OCI-LY1 (cell line): Measurements from ENCODE around the gene CD109.
A peak's percentile ranks its signal among the peaks of the same experiment; 100 is the strongest.

ENCODE experiments used
- H2AFZ ChIP-seq: fragments of 200-600 bp; sonication (generic), shearing (Covaris generic); 2 replicates; pipeline ENCODE4 v1.6.0; 2014; ENCODE audit warnings: antibody characterized with exemption, mild to moderate bottlenecking, low read length
- H3F3A ChIP-seq: fragments of 200-600 bp; sonication (generic), shearing (Covaris generic); 2 replicates; pipeline ENCODE4 v1.6.0; 2014; ENCODE audit warnings: mild to moderate bottlenecking, antibody characterized with exemption, low read length, moderate library complexity; ENCODE audit not compliant: insufficient read depth
- H3K27ac ChIP-seq: fragments of 200-600 bp; sonication (generic); 2 replicates; pipeline ENCODE4 v1.5.1; 2014; ENCODE audit warnings: low read length, mixed run types, mild to moderate bottlenecking, low read depth; ENCODE audit not compliant: poor library complexity, severe bottlenecking
- H3K27me3 ChIP-seq: fragments of 200-600 bp; sonication (generic); 2 replicates; pipeline ENCODE4 v1.6.0; 2014; ENCODE audit warnings: antibody characterized with exemption, mild to moderate bottlenecking, low read length, moderate library complexity; ENCODE audit not compliant: insufficient read depth
- H3K36me3 ChIP-seq: fragments of 200-600 bp; sonication (generic); 2 replicates; pipeline ENCODE4 v1.6.1; 2014; ENCODE audit warnings: mild to moderate bottlenecking, antibody characterized with exemption, low read length, moderate library complexity, mixed read lengths; ENCODE audit not compliant: insufficient read depth
- H3K4me1 ChIP-seq: fragments of 200-600 bp; sonication (generic); 2 replicates; pipeline ENCODE4 v1.5.1; 2014; ENCODE audit warnings: mild to moderate bottlenecking, low read length, moderate library complexity; ENCODE audit not compliant: insufficient read depth, severe bottlenecking
- H3K4me2 ChIP-seq: fragments of 200-600 bp; sonication (generic), shearing (Covaris generic); 2 replicates; pipeline ENCODE4 v1.6.1; 2014; ENCODE audit warnings: low read length
- H3K4me3 ChIP-seq: fragments of 200-600 bp; sonication (generic); 2 replicates; pipeline ENCODE4 v1.5.1; 2014; ENCODE audit warnings: low read length, low read depth, mild to moderate bottlenecking, mixed read lengths; ENCODE audit not compliant: poor library complexity, severe bottlenecking
- H3K79me2 ChIP-seq: fragments of 200-600 bp; shearing (Covaris generic); 2 replicates; pipeline ENCODE4 v1.6.1; 2016; ENCODE audit warnings: mixed run types, low read length, mixed read lengths; ENCODE audit not compliant: insufficient read depth
- H3K9ac ChIP-seq: fragments of 200-600 bp; sonication (generic), shearing (Covaris generic); 2 replicates; pipeline ENCODE4 v1.6.1; 2014; ENCODE audit warnings: mild to moderate bottlenecking, low read length, mixed read lengths
- H3K9me2 ChIP-seq: fragments of 200-600 bp; sonication (generic), shearing (Covaris generic); 2 replicates; pipeline ENCODE4 v1.6.1; 2014; ENCODE audit warnings: low read depth, mild to moderate bottlenecking, low read length, mixed read lengths
- H3K9me3 ChIP-seq: fragments of 200-600 bp; shearing (Covaris generic); 2 replicates; pipeline ENCODE4 v1.6.1; 2014; ENCODE audit warnings: low read length, mixed read lengths
- H4K20me1 ChIP-seq: fragments of 200-600 bp; sonication (generic), shearing (Covaris generic); 2 replicates; pipeline ENCODE4 v1.6.0; 2016; ENCODE audit warnings: mild to moderate bottlenecking, low read length; ENCODE audit not compliant: insufficient read depth
- EZH2 ChIP-seq: fragments of 200-600 bp; sonication (generic), shearing (Covaris generic); IDR thresholded peaks from 2 replicates; pipeline ENCODE4 v1.8.0; 2017; ENCODE audit warnings: borderline replicate concordance, mixed run types, mild to moderate bottlenecking, antibody characterized with exemption, low read length, moderate library complexity, mixed read lengths
- TF ChIP-seq, protein P1 (sequence below): fragments of 200-600 bp; sonication (generic), shearing (Covaris generic); IDR thresholded peaks from 2 replicates; pipeline ENCODE4 v1.5.1; 2017; ENCODE audit warnings: mild to moderate bottlenecking, antibody characterized with exemption, low read length, moderate library complexity, mixed read lengths

The CD109 gene

GRCh38 chr6:73732845-73733675 is 37.1 kb downstream of the CD109 start:
- TF ChIP-seq, protein P1, sequence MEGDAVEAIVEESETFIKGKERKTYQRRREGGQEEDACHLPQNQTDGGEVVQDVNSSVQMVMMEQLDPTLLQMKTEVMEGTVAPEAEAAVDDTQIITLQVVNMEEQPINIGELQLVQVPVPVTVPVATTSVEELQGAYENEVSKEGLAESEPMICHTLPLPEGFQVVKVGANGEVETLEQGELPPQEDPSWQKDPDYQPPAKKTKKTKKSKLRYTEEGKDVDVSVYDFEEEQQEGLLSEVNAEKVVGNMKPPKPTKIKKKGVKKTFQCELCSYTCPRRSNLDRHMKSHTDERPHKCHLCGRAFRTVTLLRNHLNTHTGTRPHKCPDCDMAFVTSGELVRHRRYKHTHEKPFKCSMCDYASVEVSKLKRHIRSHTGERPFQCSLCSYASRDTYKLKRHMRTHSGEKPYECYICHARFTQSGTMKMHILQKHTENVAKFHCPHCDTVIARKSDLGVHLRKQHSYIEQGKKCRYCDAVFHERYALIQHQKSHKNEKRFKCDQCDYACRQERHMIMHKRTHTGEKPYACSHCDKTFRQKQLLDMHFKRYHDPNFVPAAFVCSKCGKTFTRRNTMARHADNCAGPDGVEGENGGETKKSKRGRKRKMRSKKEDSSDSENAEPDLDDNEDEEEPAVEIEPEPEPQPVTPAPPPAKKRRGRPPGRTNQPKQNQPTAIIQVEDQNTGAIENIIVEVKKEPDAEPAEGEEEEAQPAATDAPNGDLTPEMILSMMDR = peak; percentile 95
- TF ChIP-seq EZH2 = no peak
- no peaks in the 10 kb centered on the region for H4K20me1 ChIP-seq
- H3K9me3 ChIP-seq = no peaks in the 10 kb centered on the region
- H3K9ac ChIP-seq = no peak overlapping the region
- no peaks in the 10 kb centered on the region for H3K4me1 ChIP-seq
- no peak overlapping the region for H3K4me2 ChIP-seq
- H3K9me2 ChIP-seq = no peaks in the 10 kb centered on the region
- H3K27me3 ChIP-seq = no peaks in the 10 kb centered on the region
- no peak overlapping the region for H3K4me3 ChIP-seq
- no peak overlapping the region for H2AFZ ChIP-seq
- no peaks in the 10 kb centered on the region for H3K36me3 ChIP-seq
- H3K27ac ChIP-seq = no peak overlapping the region
- H3F3A ChIP-seq = no peaks in the 10 kb centered on the region
- no peaks in the 10 kb centered on the region for H3K79me2 ChIP-seq

DNA sequence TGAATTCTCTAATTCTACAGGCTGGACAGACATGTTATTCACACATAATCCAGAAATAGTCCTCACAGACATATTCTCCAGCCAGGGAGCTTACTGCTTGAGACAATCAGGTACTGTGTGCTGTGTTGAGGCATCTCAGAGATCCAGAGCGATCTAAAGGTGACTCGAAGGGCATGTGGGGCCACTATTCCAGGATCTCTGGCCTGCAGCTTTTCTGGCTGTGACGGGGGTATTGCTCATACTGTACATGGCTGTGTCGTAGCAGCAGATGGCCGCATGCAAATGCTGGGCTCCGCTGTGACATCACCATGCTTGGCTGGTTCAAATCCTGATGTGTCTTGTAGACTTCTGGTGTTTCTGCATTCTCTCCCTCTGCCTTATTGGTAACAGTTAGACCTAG is 37.8 kb downstream of the CD109 start:
- Histone ChIP-seq H3K4me2 (no peak overlapping the region), H3K79me2 (no peaks in the 10 kb centered on the region), H3K9me2 (no peaks in the 10 kb centered on the region), H3K4me3 (no peak overlapping the region), H3K9ac (no peak overlapping the region), H4K20me1 (no peaks in the 10 kb centered on the region), H3K27me3 (no peaks in the 10 kb centered on the region), H3K9me3 (no peaks in the 10 kb centered on the region), H3F3A (no peaks in the 10 kb centered on the region), H2AFZ (no peak overlapping the region), H3K36me3 (no peaks in the 10 kb centered on the region), H3K4me1 (no peaks in the 10 kb centered on the region), H3K27ac (no peak overlapping the region)
- TF ChIP-seq, protein P1 = no peak

DNA sequence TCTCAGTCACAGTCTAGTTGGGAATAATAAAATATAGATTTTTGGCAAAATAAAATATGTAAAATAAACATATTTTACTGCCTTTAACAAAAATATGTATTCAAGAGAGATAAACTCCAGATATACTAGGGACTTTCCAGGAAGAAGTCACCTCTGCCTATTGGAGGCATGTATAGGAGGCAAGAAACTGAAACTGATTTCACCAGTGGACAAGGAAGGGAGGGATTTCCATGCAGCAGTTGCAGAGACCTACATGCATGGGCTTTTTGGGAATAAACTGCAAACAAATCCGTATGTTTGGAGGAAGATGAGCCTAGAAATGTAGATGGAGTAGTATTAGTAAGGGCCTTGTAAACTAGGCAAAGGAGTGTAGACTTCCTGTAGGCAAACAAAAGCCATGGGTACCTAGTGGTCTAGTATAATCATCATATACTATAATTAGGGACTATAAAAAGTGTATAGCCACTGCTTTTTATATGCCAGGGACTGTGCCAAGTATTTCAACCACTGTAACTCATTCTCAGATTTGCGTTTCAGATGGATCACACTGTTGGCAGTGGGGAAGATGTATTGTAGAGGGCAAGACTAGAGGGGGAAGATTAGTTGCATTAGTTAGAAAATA is 38.9 kb downstream of the CD109 start:
- Histone ChIP-seq H2AFZ (no peak overlapping the region), H3F3A (no peaks in the 10 kb centered on the region), H3K9ac (no peak overlapping the region), H4K20me1 (no peaks in the 10 kb centered on the region), H3K27me3 (no peaks in the 10 kb centered on the region), H3K4me2 (no peak overlapping the region), H3K9me3 (no peaks in the 10 kb centered on the region), H3K36me3 (no peaks in the 10 kb centered on the region), H3K4me1 (no peaks in the 10 kb centered on the region), H3K27ac (no peak overlapping the region), H3K79me2 (no peaks in the 10 kb centered on the region), H3K9me2 (no peaks in the 10 kb centered on the region), H3K4me3 (no peak overlapping the region)
- TF ChIP-seq, protein P1 = no peak
- TF ChIP-seq EZH2 = no peak
